ENCODE data around the gene GTF2IRD1.

DNA sequence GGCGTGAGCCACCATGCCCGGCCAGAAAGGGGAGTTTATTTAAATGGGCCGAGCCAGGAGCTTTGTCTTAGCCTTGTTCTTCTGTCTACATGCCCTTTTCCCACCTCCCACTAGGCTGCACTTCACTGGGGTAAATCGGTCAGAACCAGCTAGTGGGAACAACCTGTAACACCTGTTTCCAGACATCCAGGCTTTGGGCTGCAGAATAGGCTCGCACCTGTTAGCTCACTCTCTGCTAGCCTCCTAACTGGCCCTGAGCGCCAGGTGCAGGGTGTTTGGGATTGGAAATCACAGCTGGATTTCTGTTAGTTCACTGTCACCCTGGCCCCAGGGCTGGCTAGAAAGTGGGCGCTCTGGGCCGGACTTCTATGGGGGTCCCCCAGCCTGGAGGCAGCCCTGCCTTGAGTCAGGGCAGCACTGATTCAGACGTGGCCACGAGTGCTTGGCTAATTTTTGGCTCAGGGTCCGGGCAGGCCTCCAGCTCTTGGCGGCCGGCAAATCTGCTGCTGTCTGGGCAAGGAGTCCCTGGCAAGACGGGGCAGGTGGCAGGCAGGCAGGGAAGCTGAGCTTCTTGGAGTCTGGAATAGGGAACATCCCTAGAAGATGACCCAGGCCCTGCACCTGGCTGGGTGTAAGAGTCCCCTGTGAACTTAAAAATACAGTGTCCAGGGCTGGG, 48.6 kb downstream of the GTF2IRD1 start:
- TF ChIP-seq EZH2 (IDR thresholded peaks at IDR 0.05; ENCODE audit: low read depth, unreplicated experiment): no peak
- TF ChIP-seq, protein P1, sequence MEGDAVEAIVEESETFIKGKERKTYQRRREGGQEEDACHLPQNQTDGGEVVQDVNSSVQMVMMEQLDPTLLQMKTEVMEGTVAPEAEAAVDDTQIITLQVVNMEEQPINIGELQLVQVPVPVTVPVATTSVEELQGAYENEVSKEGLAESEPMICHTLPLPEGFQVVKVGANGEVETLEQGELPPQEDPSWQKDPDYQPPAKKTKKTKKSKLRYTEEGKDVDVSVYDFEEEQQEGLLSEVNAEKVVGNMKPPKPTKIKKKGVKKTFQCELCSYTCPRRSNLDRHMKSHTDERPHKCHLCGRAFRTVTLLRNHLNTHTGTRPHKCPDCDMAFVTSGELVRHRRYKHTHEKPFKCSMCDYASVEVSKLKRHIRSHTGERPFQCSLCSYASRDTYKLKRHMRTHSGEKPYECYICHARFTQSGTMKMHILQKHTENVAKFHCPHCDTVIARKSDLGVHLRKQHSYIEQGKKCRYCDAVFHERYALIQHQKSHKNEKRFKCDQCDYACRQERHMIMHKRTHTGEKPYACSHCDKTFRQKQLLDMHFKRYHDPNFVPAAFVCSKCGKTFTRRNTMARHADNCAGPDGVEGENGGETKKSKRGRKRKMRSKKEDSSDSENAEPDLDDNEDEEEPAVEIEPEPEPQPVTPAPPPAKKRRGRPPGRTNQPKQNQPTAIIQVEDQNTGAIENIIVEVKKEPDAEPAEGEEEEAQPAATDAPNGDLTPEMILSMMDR (conservative IDR thresholded peaks at IDR 0.05; ENCODE audit: low read depth in 2 of 2): no peak
- TF ChIP-seq NANOG (IDR thresholded peaks at IDR 0.05; ENCODE audit: borderline replicate concordance): no peak
- TF ChIP-seq, protein P2, sequence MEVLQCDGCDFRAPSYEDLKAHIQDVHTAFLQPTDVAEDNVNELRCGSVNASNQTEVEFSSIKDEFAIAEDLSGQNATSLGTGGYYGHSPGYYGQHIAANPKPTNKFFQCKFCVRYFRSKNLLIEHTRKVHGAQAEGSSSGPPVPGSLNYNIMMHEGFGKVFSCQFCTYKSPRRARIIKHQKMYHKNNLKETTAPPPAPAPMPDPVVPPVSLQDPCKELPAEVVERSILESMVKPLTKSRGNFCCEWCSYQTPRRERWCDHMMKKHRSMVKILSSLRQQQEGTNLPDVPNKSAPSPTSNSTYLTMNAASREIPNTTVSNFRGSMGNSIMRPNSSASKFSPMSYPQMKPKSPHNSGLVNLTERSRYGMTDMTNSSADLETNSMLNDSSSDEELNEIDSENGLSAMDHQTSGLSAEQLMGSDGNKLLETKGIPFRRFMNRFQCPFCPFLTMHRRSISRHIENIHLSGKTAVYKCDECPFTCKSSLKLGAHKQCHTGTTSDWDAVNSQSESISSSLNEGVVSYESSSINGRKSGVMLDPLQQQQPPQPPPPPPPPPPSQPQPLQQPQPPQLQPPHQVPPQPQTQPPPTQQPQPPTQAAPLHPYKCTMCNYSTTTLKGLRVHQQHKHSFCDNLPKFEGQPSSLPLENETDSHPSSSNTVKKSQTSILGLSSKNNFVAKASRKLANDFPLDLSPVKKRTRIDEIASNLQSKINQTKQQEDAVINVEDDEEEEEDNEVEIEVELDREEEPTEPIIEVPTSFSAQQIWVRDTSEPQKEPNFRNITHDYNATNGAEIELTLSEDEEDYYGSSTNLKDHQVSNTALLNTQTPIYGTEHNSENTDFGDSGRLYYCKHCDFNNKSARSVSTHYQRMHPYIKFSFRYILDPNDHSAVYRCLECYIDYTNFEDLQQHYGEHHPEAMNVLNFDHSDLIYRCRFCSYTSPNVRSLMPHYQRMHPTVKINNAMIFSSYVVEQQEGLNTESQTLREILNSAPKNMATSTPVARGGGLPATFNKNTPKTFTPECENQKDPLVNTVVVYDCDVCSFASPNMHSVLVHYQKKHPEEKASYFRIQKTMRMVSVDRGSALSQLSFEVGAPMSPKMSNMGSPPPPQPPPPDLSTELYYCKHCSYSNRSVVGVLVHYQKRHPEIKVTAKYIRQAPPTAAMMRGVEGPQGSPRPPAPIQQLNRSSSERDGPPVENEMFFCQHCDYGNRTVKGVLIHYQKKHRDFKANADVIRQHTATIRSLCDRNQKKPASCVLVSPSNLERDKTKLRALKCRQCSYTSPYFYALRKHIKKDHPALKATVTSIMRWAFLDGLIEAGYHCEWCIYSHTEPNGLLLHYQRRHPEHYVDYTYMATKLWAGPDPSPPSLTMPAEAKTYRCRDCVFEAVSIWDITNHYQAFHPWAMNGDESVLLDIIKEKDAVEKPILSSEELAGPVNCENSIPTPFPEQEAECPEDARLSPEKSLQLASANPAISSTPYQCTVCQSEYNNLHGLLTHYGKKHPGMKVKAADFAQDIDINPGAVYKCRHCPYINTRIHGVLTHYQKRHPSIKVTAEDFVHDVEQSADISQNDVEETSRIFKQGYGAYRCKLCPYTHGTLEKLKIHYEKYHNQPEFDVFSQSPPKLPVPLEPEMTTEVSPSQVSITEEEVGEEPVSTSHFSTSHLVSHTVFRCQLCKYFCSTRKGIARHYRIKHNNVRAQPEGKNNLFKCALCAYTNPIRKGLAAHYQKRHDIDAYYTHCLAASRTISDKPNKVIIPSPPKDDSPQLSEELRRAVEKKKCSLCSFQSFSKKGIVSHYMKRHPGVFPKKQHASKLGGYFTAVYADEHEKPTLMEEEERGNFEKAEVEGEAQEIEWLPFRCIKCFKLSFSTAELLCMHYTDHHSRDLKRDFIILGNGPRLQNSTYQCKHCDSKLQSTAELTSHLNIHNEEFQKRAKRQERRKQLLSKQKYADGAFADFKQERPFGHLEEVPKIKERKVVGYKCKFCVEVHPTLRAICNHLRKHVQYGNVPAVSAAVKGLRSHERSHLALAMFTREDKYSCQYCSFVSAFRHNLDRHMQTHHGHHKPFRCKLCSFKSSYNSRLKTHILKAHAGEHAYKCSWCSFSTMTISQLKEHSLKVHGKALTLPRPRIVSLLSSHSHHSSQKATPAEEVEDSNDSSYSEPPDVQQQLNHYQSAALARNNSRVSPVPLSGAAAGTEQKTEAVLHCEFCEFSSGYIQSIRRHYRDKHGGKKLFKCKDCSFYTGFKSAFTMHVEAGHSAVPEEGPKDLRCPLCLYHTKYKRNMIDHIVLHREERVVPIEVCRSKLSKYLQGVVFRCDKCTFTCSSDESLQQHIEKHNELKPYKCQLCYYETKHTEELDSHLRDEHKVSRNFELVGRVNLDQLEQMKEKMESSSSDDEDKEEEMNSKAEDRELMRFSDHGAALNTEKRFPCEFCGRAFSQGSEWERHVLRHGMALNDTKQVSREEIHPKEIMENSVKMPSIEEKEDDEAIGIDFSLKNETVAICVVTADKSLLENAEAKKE (CRISPR knock-in tag; IDR thresholded peaks at IDR 0.05): no peak
- TF ChIP-seq EZH2phosphoT487 (IDR thresholded peaks at IDR 0.05; ENCODE audit: unreplicated experiment): no peak
